HepG2 (cell line): ENCODE measurements around the gene ELOVL6. TPM values are rescaled to one million over a fixed set of nuclear protein-coding genes. Genes with fewer than 3 reads are reported as not detected.

ENCODE experiments used
- ATF7 ChIP-seq, 2 experiments: fragments of 450-650 bp in 1 of 2; sonication (generic) in 1 of 2; formaldehyde crosslinking in 1 of 2; IDR thresholded peaks; 2 replicates each; pipeline versions ENCODE4 v1.4.0 to v1.6.1; 2016 to 2020; ENCODE audit warnings: antibody characterized with exemption in 1 of 2, mild to moderate bottlenecking in 1 of 2, missing genetic modification reagents in 1 of 2
- CEBPB ChIP-seq: IDR thresholded peaks from 2 replicates; pipeline ENCODE4 v1.6.1; 2011; ENCODE audit warnings: low read depth, low read length, improper control_type of control experiment, borderline replicate concordance
- DMAP1 ChIP-seq: IDR thresholded peaks from 2 replicates; pipeline ENCODE4 v1.6.1; 2016
- EED ChIP-seq: sonication (generic); formaldehyde crosslinking; IDR thresholded peaks from 2 replicates; pipeline ENCODE4 v1.5.0; 2020; ENCODE audit warnings: mild to moderate bottlenecking, missing genetic modification reagents
- FOSL2 ChIP-seq: sonication (generic); formaldehyde crosslinking; IDR thresholded peaks from 2 replicates; pipeline ENCODE4 v1.4.0; 2020; ENCODE audit warnings: missing genetic modification reagents
- HNF4A ChIP-seq: sonication (generic); formaldehyde crosslinking; IDR thresholded peaks from 2 replicates; pipeline ENCODE4 v1.4.0; 2020; ENCODE audit warnings: missing genetic modification reagents
- HOMEZ ChIP-seq: IDR thresholded peaks from 2 replicates; pipeline ENCODE4 v1.6.1; 2016; ENCODE audit warnings: low read depth
- MAFK ChIP-seq, 2 experiments: IDR thresholded peaks in 1 of 2; conservative IDR thresholded peaks in 1 of 2; 2 replicates each; pipeline ENCODE4 v1.6.1; 2011; ENCODE audit warnings: improper control_type of control experiment in 2 of 2, low read length in 2 of 2
- NFIB ChIP-seq: sonication (generic); formaldehyde crosslinking; IDR thresholded peaks from 2 replicates; pipeline ENCODE4 v1.9.0; 2021; ENCODE audit warnings: missing genetic modification reagents, mild to moderate bottlenecking, borderline replicate concordance
- ZBED4 ChIP-seq: sonication (generic); formaldehyde crosslinking; IDR thresholded peaks from 2 replicates; pipeline ENCODE4 v1.4.0; 2020; ENCODE audit warnings: missing genetic modification reagents, borderline replicate concordance
- ZFP36L2 ChIP-seq: sonication (generic); formaldehyde crosslinking; IDR thresholded peaks from 2 replicates; pipeline ENCODE4 v1.4.0; 2020; ENCODE audit warnings: missing genetic modification reagents
- ZNF10 ChIP-seq: sonication (generic); formaldehyde crosslinking; IDR thresholded peaks from 2 replicates; pipeline ENCODE4 v1.4.0; 2020; ENCODE audit warnings: mild to moderate bottlenecking, low read depth, missing genetic modification reagents, borderline replicate concordance
- ZNF20 ChIP-seq: sonication (generic); formaldehyde crosslinking; IDR thresholded peaks from 2 replicates; pipeline ENCODE4 v1.4.0; 2020; ENCODE audit warnings: mild to moderate bottlenecking, moderate library complexity, missing genetic modification reagents
- ZNF33A ChIP-seq: sonication (generic); formaldehyde crosslinking; IDR thresholded peaks from 2 replicates; pipeline ENCODE4 v1.5.1; 2020; ENCODE audit warnings: missing genetic modification reagents, mild to moderate bottlenecking, moderate library complexity, borderline replicate concordance
- ZNF496 ChIP-seq: sonication (generic); formaldehyde crosslinking; IDR thresholded peaks from 2 replicates; pipeline ENCODE4 v1.8.1; 2023; ENCODE audit warnings: mild to moderate bottlenecking, moderate library complexity, missing genetic modification reagents; ENCODE audit not compliant: insufficient replicate concordance
- ZNF512 ChIP-seq: sonication (generic); formaldehyde crosslinking; IDR thresholded peaks from 2 replicates; pipeline ENCODE4 v1.4.0; 2020; ENCODE audit warnings: mild to moderate bottlenecking, missing genetic modification reagents
- ZNF550 ChIP-seq: sonication (generic); formaldehyde crosslinking; IDR thresholded peaks from 2 replicates; pipeline ENCODE4 v1.4.0; 2020; ENCODE audit warnings: mild to moderate bottlenecking, missing genetic modification reagents, borderline replicate concordance
- ZNF639 ChIP-seq: conservative IDR thresholded peaks from 2 replicates; pipeline ENCODE4 v1.6.1; 2018; ENCODE audit warnings: missing genetic modification reagents
- ZNF660 ChIP-seq: sonication (generic); formaldehyde crosslinking; IDR thresholded peaks from 2 replicates; pipeline ENCODE4 v1.5.1; 2020; ENCODE audit warnings: mild to moderate bottlenecking, low read depth, missing genetic modification reagents, borderline replicate concordance
- ZNF768 ChIP-seq: sonication (generic); formaldehyde crosslinking; IDR thresholded peaks from 2 replicates; pipeline ENCODE4 v1.4.0; 2020; ENCODE audit warnings: missing genetic modification reagents
- ZNF772 ChIP-seq: sonication (generic); formaldehyde crosslinking; IDR thresholded peaks from 2 replicates; pipeline ENCODE4 v1.5.0; 2020; ENCODE audit warnings: mild to moderate bottlenecking, missing genetic modification reagents
- ZNF782 ChIP-seq: sonication (generic); formaldehyde crosslinking; IDR thresholded peaks from 2 replicates; pipeline ENCODE4 v1.4.0; 2020; ENCODE audit warnings: missing genetic modification reagents, mild to moderate bottlenecking, borderline replicate concordance
- polyA plus RNA-seq, 8 experiments: library from polyadenylated mRNA; depleted of rRNA in 3 of 8; stranded (reverse) in 7 of 8; unstranded in 1 of 8; fragments of >200 nt; fragmentation: Illumina TruSeq in 4 of 8; extraction: Trizol in 4 of 8; gene quantifications; 2 replicates each; pipeline versions ENCODE4 v1.2.1 to v1.2.3, GENCODE V29; 2011 to 2016; ENCODE audit warnings: low read depth in 4 of 8, missing spikeins in 1 of 8, mixed read lengths in 1 of 8; ENCODE audit not compliant: insufficient read depth in 1 of 8
- total RNA-seq, 5 experiments: library from RNA; depleted of rRNA; stranded (reverse); fragments of >200 nt; fragmentation: Illumina TruSeq; extraction: Trizol; gene quantifications; 2 replicates each; pipeline ENCODE4 v1.2.3, GENCODE V29; 2016; ENCODE audit warnings: low read depth in 1 of 5

Gene ELOVL6
- total and polyA plus RNA-seq, 2 of the 13 experiments (the other 11 are each of a cell fraction or from before 2014, with no cell fraction given) = 14.1 to 23.2 TPM

GRCh38 chr4:110055158-110055768 lies 143.2 kb downstream of the ELOVL6 start (continued):
- TF ChIP-seq MAFK (conservative IDR thresholded peaks at IDR 0.05 in 1 of 2, IDR thresholded peaks at IDR 0.05 in 1 of 2; ENCODE audit: low read length in 2 of 2) (0 out of 4 replicates have a peak, but pooled peaks of 1 of the 2 experiments have one; percentile 28), ZBED4 (CRISPR knock-in tag) (no peak), ZFP36L2 (CRISPR knock-in tag) (no peak), CEBPB (no peak), ZNF550 (CRISPR knock-in tag) (no peak), ZNF10 (CRISPR knock-in tag) (no peak), ZNF496 (CRISPR knock-in tag) (no peak), ZNF782 (CRISPR knock-in tag) (no peak), NFIB (CRISPR knock-in tag) (no peak), ZNF639 (CRISPR knock-in tag) (no peak), ZNF20 (CRISPR knock-in tag) (no peak), ATF7 (IDR thresholded peaks at IDR 0.05) (no peak), ATF7 (CRISPR knock-in tag; IDR thresholded peaks at IDR 0.05) (no peak), ZNF33A (CRISPR knock-in tag) (no peak), ZNF660 (CRISPR knock-in tag) (no peak), ZNF768 (no peak), EED (CRISPR knock-in tag) (no peak), HOMEZ (CRISPR knock-in tag) (peak; percentile 58; the same call in 1 of the 2 replicates), ZNF772 (no peak), HNF4A (CRISPR knock-in tag) (peak; percentile 67), ZNF512 (CRISPR knock-in tag) (no peak), DMAP1 (CRISPR knock-in tag) (no peak), FOSL2 (CRISPR knock-in tag) (0 out of 2 replicates have a peak, but pooled peaks have one; percentile 18)
